ENCODE data around the gene GCSAM.

Gene GCSAM

GRCh38 chr3:112096176-112096575, 36.9 kb downstream of the GCSAM start:
- no peak for FAIRE-seq
- no peak for DNase-seq (ENCODE audit: insufficient read length)
- TF ChIP-seq POLR2A (IDR thresholded peaks at IDR 0.05; ENCODE audit: low read depth, low read length) = no peak
- TF ChIP-seq TAF1 (IDR thresholded peaks at IDR 0.05; ENCODE audit: borderline replicate concordance, low read depth, low read length) = no peak
- no peak for TF ChIP-seq POLR2AphosphoS5 (IDR thresholded peaks at IDR 0.05; ENCODE audit: low read depth, low read length)

GRCh38 chr3:112095731-112096130, 37.3 kb downstream of the GCSAM start:
- DNase-seq (ENCODE audit: insufficient read length) = no peak
- FAIRE-seq = no peak
- TF ChIP-seq POLR2AphosphoS5 (IDR thresholded peaks at IDR 0.05; ENCODE audit: low read depth, low read length) = no peak
- no peak for TF ChIP-seq POLR2A (IDR thresholded peaks at IDR 0.05; ENCODE audit: low read depth, low read length)
- no peak for TF ChIP-seq TAF1 (IDR thresholded peaks at IDR 0.05; ENCODE audit: borderline replicate concordance, low read depth, low read length)

GRCh38 chr3:112093180-112093522, 39.9 kb downstream of the GCSAM start:
- no peak for TF ChIP-seq TAF1 (IDR thresholded peaks at IDR 0.05; ENCODE audit: borderline replicate concordance, low read depth, low read length)
- no peak for TF ChIP-seq POLR2A (IDR thresholded peaks at IDR 0.05; ENCODE audit: low read depth, low read length)
- TF ChIP-seq POLR2AphosphoS5 (IDR thresholded peaks at IDR 0.05; ENCODE audit: low read depth, low read length) = no peak
- FAIRE-seq = peak; percentile 57
- no peak for DNase-seq (ENCODE audit: insufficient read length)

- peak; percentile 77 for FAIRE-seq
- DNase-seq (ENCODE audit: insufficient read length) = no peak
- TF ChIP-seq POLR2A (IDR thresholded peaks at IDR 0.05; ENCODE audit: low read depth, low read length) (no peak), POLR2AphosphoS5 (IDR thresholded peaks at IDR 0.05; ENCODE audit: low read depth, low read length) (no peak), TAF1 (IDR thresholded peaks at IDR 0.05; ENCODE audit: borderline replicate concordance, low read depth, low read length) (no peak)
These were observed 40.4 kb downstream of the GCSAM start for GRCh38 chr3:112092496-112093179.

- DNase-seq (ENCODE audit: insufficient read length) = no peak
- FAIRE-seq = peak; percentile 44
- TF ChIP-seq POLR2A (IDR thresholded peaks at IDR 0.05; ENCODE audit: low read depth, low read length) = no peak
- no peak for TF ChIP-seq TAF1 (IDR thresholded peaks at IDR 0.05; ENCODE audit: borderline replicate concordance, low read depth, low read length)
- no peak for TF ChIP-seq POLR2AphosphoS5 (IDR thresholded peaks at IDR 0.05; ENCODE audit: low read depth, low read length)
These were observed 42.0 kb downstream of the GCSAM start for GRCh38 chr3:112090887-112091586.

- FAIRE-seq (peak; percentile 33), DNase-seq (ENCODE audit: insufficient read length) (no peak)
- no peak for TF ChIP-seq TAF1 (IDR thresholded peaks at IDR 0.05; ENCODE audit: borderline replicate concordance, low read depth, low read length)
- no peak for TF ChIP-seq POLR2A (IDR thresholded peaks at IDR 0.05; ENCODE audit: low read depth, low read length)
- no peak for TF ChIP-seq POLR2AphosphoS5 (IDR thresholded peaks at IDR 0.05; ENCODE audit: low read depth, low read length)
These were observed 42.8 kb downstream of the GCSAM start for GRCh38 chr3:112089956-112090886.

- FAIRE-seq (no peak), DNase-seq (ENCODE audit: insufficient read length) (no peak)
- TF ChIP-seq POLR2A (IDR thresholded peaks at IDR 0.05; ENCODE audit: low read depth, low read length) (no peak), TAF1 (IDR thresholded peaks at IDR 0.05; ENCODE audit: borderline replicate concordance, low read depth, low read length) (no peak), POLR2AphosphoS5 (IDR thresholded peaks at IDR 0.05; ENCODE audit: low read depth, low read length) (no peak)
These were observed 44.1 kb downstream of the GCSAM start for GRCh38 chr3:112088944-112089343.

DNA sequence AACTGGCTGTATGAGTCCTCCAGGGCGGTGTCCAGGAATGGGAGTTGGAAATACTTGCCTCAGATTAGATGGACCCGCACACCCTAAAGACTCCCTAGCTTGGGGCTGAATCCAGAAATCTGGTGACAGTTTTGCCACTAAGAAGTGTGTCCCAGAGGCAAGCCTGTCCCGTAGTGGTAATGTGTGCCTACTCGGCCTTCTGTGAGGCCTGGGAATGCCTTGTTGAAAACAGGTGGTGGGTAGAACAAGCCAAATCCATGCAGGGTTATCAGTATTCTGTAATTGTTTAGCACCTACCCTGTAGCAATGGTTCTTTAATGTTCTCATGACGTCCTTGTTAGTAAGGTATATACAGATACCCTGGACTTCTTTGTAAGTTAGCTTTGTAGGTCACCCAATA, 45.3 kb downstream of the GCSAM start:
- FAIRE-seq (no peak), DNase-seq (ENCODE audit: insufficient read length) (no peak)
- no peak for TF ChIP-seq POLR2AphosphoS5 (IDR thresholded peaks at IDR 0.05; ENCODE audit: low read depth, low read length)
- TF ChIP-seq TAF1 (IDR thresholded peaks at IDR 0.05; ENCODE audit: borderline replicate concordance, low read depth, low read length) = no peak
- TF ChIP-seq POLR2A (IDR thresholded peaks at IDR 0.05; ENCODE audit: low read depth, low read length) = no peak

DNA sequence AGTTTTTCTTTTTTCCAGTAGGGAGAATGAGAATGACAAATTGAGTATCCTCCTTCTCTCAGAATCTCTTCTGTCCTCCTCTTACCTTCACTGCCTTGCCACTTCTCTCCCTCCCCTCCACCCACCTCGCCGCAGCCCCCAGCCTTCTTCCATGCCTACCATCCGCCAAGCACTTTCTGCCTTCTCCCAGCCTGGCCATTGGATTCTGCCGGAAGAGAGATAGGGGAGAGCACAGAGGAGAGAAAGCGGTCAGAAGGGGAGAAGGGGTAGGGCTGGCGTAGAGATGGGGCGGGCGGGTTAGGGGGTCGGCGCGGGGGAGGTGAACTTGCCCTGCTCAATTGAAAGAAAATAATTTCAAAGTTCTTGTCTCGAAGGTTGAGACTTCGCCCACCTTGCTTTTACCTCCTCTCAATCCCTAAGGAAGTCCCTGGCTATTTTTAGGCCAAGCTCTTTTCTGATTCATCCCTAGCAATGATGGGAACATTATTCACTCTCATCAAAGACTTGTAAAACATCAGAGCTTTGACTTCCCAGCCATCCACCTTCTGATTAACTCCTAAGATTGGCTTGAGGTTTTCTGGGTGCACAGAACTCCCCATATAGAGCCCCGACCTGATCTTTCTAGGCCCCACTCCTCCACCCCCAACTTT, 46.0 kb downstream of the GCSAM start:
- TF ChIP-seq POLR2AphosphoS5 (IDR thresholded peaks at IDR 0.05; ENCODE audit: low read depth, low read length) (no peak), POLR2A (IDR thresholded peaks at IDR 0.05; ENCODE audit: low read depth, low read length) (no peak), TAF1 (IDR thresholded peaks at IDR 0.05; ENCODE audit: borderline replicate concordance, low read depth, low read length) (no peak)
- no peak for FAIRE-seq
- no peak for DNase-seq (ENCODE audit: insufficient read length)

DNA sequence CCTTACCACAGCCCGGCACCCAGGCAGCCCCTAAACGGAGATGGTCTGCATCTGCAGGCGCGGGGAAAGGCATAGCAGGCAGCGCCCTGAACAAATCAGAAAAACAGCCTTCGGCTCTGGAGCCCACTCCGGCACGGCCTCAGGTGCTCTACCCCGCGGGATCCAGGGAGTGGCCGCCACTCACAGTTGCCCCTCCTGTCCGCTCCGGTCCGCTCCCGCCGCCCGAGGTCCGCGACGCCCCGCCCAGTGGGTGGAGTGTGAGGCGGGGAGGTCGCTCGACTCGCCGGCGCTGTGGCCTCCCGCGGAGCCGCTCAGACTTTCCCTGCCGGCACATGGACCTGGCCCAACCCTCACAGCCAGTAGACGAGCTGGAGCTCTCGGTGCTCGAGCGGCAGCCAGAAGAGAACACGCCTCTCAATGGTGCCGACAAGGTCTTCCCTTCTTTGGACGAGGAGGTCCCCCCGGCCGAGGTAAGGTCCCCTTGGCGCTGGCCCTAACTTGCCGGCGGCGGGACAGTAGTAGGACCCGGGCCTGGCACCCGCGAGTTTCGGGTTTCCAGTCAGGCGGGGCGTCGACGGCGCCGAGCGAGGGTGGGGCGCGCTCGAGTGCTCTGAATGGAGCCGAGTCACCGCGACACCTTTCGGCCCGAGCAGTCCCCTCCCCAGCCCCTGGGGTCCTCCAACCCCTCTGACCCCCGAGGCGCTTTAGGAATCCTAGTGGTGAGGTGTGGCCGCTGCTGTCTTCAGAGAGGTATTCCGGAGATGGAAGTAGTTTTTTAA, 46.8 kb downstream of the GCSAM start, which contains the start of gene C3orf52:
Gene C3orf52, plus strand, starts transcription at position 314 of the 779 bp plus-strand sequence. Its CDS starts 19 bp downstream, at position 333.
- no peak for TF ChIP-seq TAF1 (IDR thresholded peaks at IDR 0.05; ENCODE audit: borderline replicate concordance, low read depth, low read length)
- peak; percentile 75 for DNase-seq (ENCODE audit: insufficient read length)
- FAIRE-seq = peak; percentile 84

Measured in GM12892 (cell line).